ENCODE data around the gene PIK3CG. TPM values are rescaled to one million over a fixed set of nuclear protein-coding genes. Genes with fewer than 3 reads are reported as not detected.
"Not testable (repeated sequence)": the region's sequence is repeated elsewhere in the genome, so short reads cannot be mapped to it uniquely, and the experiment has no call there.

PIK3CG gene
- total and polyA plus RNA-seq, 9 donors = 0.31 to 4.9 (median 2.3) TPM

GRCh38 chr7:106916679-106917078 lies 51.6 kb downstream of the PIK3CG start:
- Histone ChIP-seq H3K9me3 (no peaks in the 10 kb centered on the region), H3K27me3 (no peaks in the 10 kb centered on the region), H3K36me3 (no peaks in the 10 kb centered on the region), H3K27ac (no peak overlapping the region), H3K4me1 (ENCODE audit: insufficient read depth) (no peaks in the 10 kb centered on the region), H3K4me3 (no peak overlapping the region)
- no peak for DNase-seq
- 63 to 75% (median 64%) methylated on average over 1 of the region's 1 CpG for WGBS, 3 donors
- intact Hi-C loops (cut with DNase I) = no loop called here
- no peak for TF ChIP-seq POLR2A (IDR thresholded peaks at IDR 0.05)
- TF ChIP-seq EP300 (IDR thresholded peaks at IDR 0.05) = no peak
- TF ChIP-seq, protein P1, sequence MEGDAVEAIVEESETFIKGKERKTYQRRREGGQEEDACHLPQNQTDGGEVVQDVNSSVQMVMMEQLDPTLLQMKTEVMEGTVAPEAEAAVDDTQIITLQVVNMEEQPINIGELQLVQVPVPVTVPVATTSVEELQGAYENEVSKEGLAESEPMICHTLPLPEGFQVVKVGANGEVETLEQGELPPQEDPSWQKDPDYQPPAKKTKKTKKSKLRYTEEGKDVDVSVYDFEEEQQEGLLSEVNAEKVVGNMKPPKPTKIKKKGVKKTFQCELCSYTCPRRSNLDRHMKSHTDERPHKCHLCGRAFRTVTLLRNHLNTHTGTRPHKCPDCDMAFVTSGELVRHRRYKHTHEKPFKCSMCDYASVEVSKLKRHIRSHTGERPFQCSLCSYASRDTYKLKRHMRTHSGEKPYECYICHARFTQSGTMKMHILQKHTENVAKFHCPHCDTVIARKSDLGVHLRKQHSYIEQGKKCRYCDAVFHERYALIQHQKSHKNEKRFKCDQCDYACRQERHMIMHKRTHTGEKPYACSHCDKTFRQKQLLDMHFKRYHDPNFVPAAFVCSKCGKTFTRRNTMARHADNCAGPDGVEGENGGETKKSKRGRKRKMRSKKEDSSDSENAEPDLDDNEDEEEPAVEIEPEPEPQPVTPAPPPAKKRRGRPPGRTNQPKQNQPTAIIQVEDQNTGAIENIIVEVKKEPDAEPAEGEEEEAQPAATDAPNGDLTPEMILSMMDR (IDR thresholded peaks at IDR 0.05) = no peak

DNA sequence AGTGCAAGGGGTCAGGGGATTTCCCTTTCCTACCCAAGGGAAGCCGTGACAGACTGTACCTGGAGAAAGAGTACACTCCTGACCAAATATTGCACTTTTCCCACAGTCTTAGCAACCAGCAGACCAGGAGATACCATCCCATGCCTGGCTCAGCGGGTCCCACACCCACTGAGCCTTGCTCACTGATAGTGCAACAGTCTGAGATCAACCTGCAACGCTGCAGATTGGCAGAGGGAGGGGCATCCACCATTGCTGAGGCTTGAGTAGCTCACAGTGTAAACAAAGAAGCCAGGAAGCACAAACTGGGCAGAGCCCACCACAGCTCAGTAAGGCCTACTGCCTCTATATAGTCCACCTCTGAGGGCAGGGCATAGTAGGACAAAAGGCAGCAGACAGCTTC lies 53.9 kb downstream of the PIK3CG start:
- no peaks in the 10 kb centered on the region for H3K9me3 ChIP-seq
- WGBS, 3 donors = 83 to 90% (median 89%) methylated on average over 3 of the region's 3 CpGs
- no peak for DNase-seq
- TF ChIP-seq, protein P1 (IDR thresholded peaks at IDR 0.05) = no peak
- TF ChIP-seq EP300 (IDR thresholded peaks at IDR 0.05) (no peak), POLR2A (IDR thresholded peaks at IDR 0.05) (no peak)
- intact Hi-C loops (cut with DNase I) = no loop called here
- no peaks in the 10 kb centered on the region for H3K36me3 ChIP-seq
- H3K4me1 ChIP-seq (ENCODE audit: insufficient read depth) = no peaks in the 10 kb centered on the region
- no peaks in the 10 kb centered on the region for H3K27me3 ChIP-seq
- no peak overlapping the region for H3K4me3 ChIP-seq
- H3K27ac ChIP-seq = no peak overlapping the region

DNA sequence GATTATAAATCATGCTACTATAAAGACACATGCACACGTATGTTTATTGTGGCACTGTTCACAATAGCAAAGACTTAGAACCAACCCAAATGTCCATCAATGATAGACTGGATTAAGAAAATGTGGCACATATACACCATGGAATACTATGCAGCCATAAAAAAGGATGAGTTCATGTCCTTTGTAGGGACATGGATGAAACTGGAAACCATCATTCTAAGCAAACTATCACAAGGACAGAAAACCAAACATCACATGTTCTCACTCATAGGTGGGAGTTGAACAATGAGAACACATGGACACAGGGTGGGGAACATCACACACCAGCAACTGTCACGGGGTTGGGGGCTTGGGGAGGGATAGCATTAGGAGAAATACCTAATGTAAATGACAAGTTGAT lies 59.4 kb downstream of the PIK3CG start:
- H3K27me3 ChIP-seq; DNase-seq; H3K27ac ChIP-seq; H3K9me3 ChIP-seq; H3K4me3 ChIP-seq; H3K36me3 ChIP-seq; intact Hi-C loops (cut with DNase I); H3K4me1 ChIP-seq (ENCODE audit: insufficient read depth): not testable (repeated sequence)
- 71 to 88% (median 84%) methylated on average over 2 of the region's 2 CpGs for WGBS, 3 donors

- TF ChIP-seq EP300 (IDR thresholded peaks at IDR 0.05) (no peak), POLR2A (IDR thresholded peaks at IDR 0.05) (no peak)
- TF ChIP-seq, protein P1 (IDR thresholded peaks at IDR 0.05) = no peak
- Histone ChIP-seq H3K27me3 (no peaks in the 10 kb centered on the region), H3K36me3 (no peaks in the 10 kb centered on the region), H3K4me1 (ENCODE audit: insufficient read depth) (no peaks in the 10 kb centered on the region), H3K4me3 (no peak overlapping the region), H3K9me3 (no peaks in the 10 kb centered on the region), H3K27ac (no peak overlapping the region)
- intact Hi-C loops (cut with DNase I) = no loop called here
- 89 to 93% (median 90%) methylated on average over 4 of the region's 4 CpGs for WGBS, 3 donors
- no peak for DNase-seq
These were observed 61.8 kb downstream of the PIK3CG start for GRCh38 chr7:106926892-106927291.

DNA sequence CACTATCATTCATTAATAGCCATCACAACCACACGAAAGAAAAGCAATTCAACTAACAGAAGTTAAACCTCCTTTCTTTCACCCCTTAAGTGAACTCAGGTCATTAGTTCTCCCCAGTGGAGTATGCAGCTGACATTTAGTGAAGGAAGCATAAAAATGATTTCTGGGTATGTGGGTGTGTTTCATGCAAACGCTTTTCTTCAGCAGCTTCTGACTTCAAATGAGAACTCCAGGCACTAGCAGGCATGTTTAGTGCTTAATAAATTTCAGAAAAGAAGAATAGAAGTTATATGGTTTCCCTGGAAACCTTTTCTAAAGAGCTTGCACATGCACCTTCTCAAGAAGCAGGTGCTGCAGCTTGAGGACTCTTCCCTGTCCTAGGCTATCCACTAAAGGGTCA lies 62.5 kb downstream of the PIK3CG start:
- 23 to 33% (median 25%) methylated on average over 2 of the region's 2 CpGs for WGBS, 3 donors
- H3K4me1 ChIP-seq (ENCODE audit: insufficient read depth) = no peaks in the 10 kb centered on the region
- no peak for DNase-seq
- intact Hi-C loops (cut with DNase I) = no loop called here
- TF ChIP-seq EP300 (IDR thresholded peaks at IDR 0.05) = no peak
- TF ChIP-seq, protein P1 (IDR thresholded peaks at IDR 0.05) = no peak
- TF ChIP-seq POLR2A (IDR thresholded peaks at IDR 0.05) = no peak
- no peaks in the 10 kb centered on the region for H3K36me3 ChIP-seq
- no peak overlapping the region for H3K4me3 ChIP-seq
- no peaks in the 10 kb centered on the region for H3K9me3 ChIP-seq
- no peaks in the 10 kb centered on the region for H3K27me3 ChIP-seq
- H3K27ac ChIP-seq = no peak overlapping the region

DNA sequence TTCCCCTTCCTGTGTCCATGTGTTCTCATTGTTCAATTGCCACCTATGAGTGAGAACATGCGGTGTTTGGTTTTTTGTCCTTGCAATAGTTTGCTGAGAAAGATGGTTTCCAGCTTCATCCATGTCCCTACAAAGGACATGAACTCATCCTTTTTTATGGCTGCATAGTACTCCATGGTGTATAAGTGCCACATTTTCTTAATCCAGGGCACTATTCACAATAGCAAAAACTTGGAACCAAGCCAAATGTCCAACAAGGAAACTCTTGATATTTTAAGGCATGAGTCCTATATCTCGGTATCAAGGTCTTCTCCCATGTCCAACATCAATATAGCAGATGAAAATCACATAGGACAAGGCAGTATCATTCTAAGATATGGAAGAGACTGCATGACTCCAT lies 64.5 kb downstream of the PIK3CG start:
- H3K4me3 ChIP-seq; H3K36me3 ChIP-seq; intact Hi-C loops (cut with DNase I); H3K9me3 ChIP-seq; H3K4me1 ChIP-seq (ENCODE audit: insufficient read depth); DNase-seq; H3K27me3 ChIP-seq; H3K27ac ChIP-seq: not testable (repeated sequence)
- 61 to 80% (median 66%) methylated on average over 2 of the region's 2 CpGs for WGBS, 3 donors
